Aorta (tissue), 4 donors: ENCODE data around the gene SLX1B. TPM values are rescaled to one million over a fixed set of nuclear protein-coding genes. Genes with fewer than 3 reads are reported as not detected.

ENCODE experiments used
- polyA plus RNA-seq, 2 donors: library from polyadenylated mRNA; stranded (reverse); fragments of 200-250 nt; gene quantifications; one replicate each; pipeline ENCODE4 v1.2.3, GENCODE V29; 2013
- total RNA-seq, 2 donors: library from RNA; stranded (reverse); fragmentation: NEBNext Ultra II Directional; extraction: Animal tissue kit (Norgen Biotek cat#: 25700); gene quantifications; one replicate each; pipeline ENCODE4 v1.2.1, GENCODE V29; 2021
- donor health status: healthy with polysubstance abuse.
- donor health status: Bipolar disorder and iron deficiency.
- donor health status: DM: no; HTN: no; CAD: no.
- donor health status: DM: yes; HTN: yes; CAD: no.

SLX1B gene
- total and polyA plus RNA-seq, 4 donors, result 9.5 to 14.7 (median 12.1) TPM

Other genes starting within 250 kb of the SLX1B start
- gene NPIPB11, start 47.8 kb upstream of the SLX1B start, total RNA-seq, result 1 to 10 TPM; 1.1 to 2.0 TPM
- gene NPIPB11, start 47.8 kb upstream of the SLX1B start, polyA plus RNA-seq, result 1 to 10 TPM in 1 of 2 donors, not detected in 1; 3.3 TPM
- gene BOLA2, start 182 bp upstream of the SLX1B start, total RNA-seq, result 10 to 100 TPM in 1 of 2 donors, 1 to 10 TPM in 1; 4.2 to 10.2 TPM
- gene BOLA2, start 182 bp upstream of the SLX1B start, polyA plus RNA-seq, result 10 to 100 TPM; 12.4 to 19.3 TPM
- 1 to 10 TPM; 4.8 to 8.2 TPM for gene SULT1A4, start 5.4 kb downstream of the SLX1B start, total RNA-seq
- gene SULT1A4, start 5.4 kb downstream of the SLX1B start, polyA plus RNA-seq, result 10 to 100 TPM in 1 of 2 donors, 1 to 10 TPM in 1; 9.5 to 86.1 TPM
- gene NPIPB12, start 51.9 kb downstream of the SLX1B start, total RNA-seq, result 10 to 100 TPM; 64.9 to 79.9 TPM
- 100 to 1,000 TPM in 1 of 2 donors, 10 to 100 TPM in 1; 13.0 to 177 TPM for gene NPIPB12, start 51.9 kb downstream of the SLX1B start, polyA plus RNA-seq
- 1 to 10 TPM; 2.5 to 5.2 TPM for gene SPN, start 208.7 kb downstream of the SLX1B start, total RNA-seq
- gene SPN, start 208.7 kb downstream of the SLX1B start, polyA plus RNA-seq, result under 1 TPM in 1 of 2 donors, not detected in 1; 0.88 TPM
- 1 to 10 TPM; 1.6 to 4.4 TPM for gene QPRT, start 224.6 kb downstream of the SLX1B start, total RNA-seq
- gene QPRT, start 224.6 kb downstream of the SLX1B start, polyA plus RNA-seq, result 1 to 10 TPM in 1 of 2 donors, under 1 TPM in 1; 0.61 to 6.1 TPM